GM19452 (cell line): ENCODE measurements around the gene MAGEL2.

Experiments
- ATAC-seq: cut with Tn5 transposase; IDR thresholded peaks from one replicate; pipeline ENCODE4 v1.9.1; 2021; ENCODE audit not compliant: unreplicated experiment

The MAGEL2 gene

GRCh38 chr15:23647421-23648370 lies at the start of gene MAGEL2:
Gene MAGEL2, minus strand, starts transcription at chr15:23647867. Its CDS starts 125 bp downstream, at chr15:23647742.
- no peak for ATAC-seq

- no peak for ATAC-seq
Measured at GRCh38 chr15:23695282-23695681, 47.6 kb upstream of the MAGEL2 start.

- ATAC-seq: no peak
Measured at GRCh38 chr15:23694592-23694991, 46.9 kb upstream of the MAGEL2 start.

GRCh38 chr15:23690450-23690852 lies 42.8 kb upstream of the MAGEL2 start:
- ATAC-seq: no peak

GRCh38 chr15:23690015-23690414 lies 42.3 kb upstream of the MAGEL2 start:
- no peak for ATAC-seq

GRCh38 chr15:23687143-23687470 lies 39.4 kb upstream of the MAGEL2 start, which contains the start of gene NDN:
Gene NDN, minus strand, starts transcription at chr15:23687305. Its CDS starts 88 bp downstream, at chr15:23687217.
- ATAC-seq: no peak

GRCh38 chr15:23686466-23687142 lies 38.9 kb upstream of the MAGEL2 start:
- ATAC-seq: no peak

GRCh38 chr15:23671481-23671880 lies 23.8 kb upstream of the MAGEL2 start:
- ATAC-seq: no peak

- ATAC-seq: no peak
Measured at GRCh38 chr15:23670970-23671369, 23.3 kb upstream of the MAGEL2 start.

- ATAC-seq: no peak
Measured at GRCh38 chr15:23663232-23663631, 15.6 kb upstream of the MAGEL2 start.

- no peak for ATAC-seq
Measured at GRCh38 chr15:23648920-23649515, 1.4 kb upstream of the MAGEL2 start.

- ATAC-seq: no peak
Measured at GRCh38 chr15:23647001-23647295, 719 bp downstream of the MAGEL2 start.

- ATAC-seq: no peak
Measured at GRCh38 chr15:23646165-23647000, 1.3 kb downstream of the MAGEL2 start.

GRCh38 chr15:23645371-23646164 lies 2.1 kb downstream of the MAGEL2 start:
- ATAC-seq: no peak

- no peak for ATAC-seq
Measured at GRCh38 chr15:23644829-23645228, 2.8 kb downstream of the MAGEL2 start.

- ATAC-seq: no peak
Measured at GRCh38 chr15:23642413-23643044, 5.1 kb downstream of the MAGEL2 start.

GRCh38 chr15:23634181-23634580 lies 13.5 kb downstream of the MAGEL2 start:
- no peak for ATAC-seq

GRCh38 chr15:23629234-23629805 lies 18.3 kb downstream of the MAGEL2 start:
- no peak for ATAC-seq

- ATAC-seq: no peak
Measured at GRCh38 chr15:23628612-23629233, 18.9 kb downstream of the MAGEL2 start.
